HG02588 (cell line): ENCODE measurements around the gene OSTF1.

ENCODE experiments used
- ATAC-seq: cut with Tn5 transposase; IDR thresholded peaks from one replicate; pipeline ENCODE4 v1.9.1; 2021; ENCODE audit warnings: mild to moderate bottlenecking, moderate library complexity; ENCODE audit not compliant: unreplicated experiment

Gene OSTF1

GRCh38 chr9:75117564-75117963, 29.2 kb downstream of the OSTF1 start:
- ATAC-seq: no peak

- ATAC-seq: no peak
Observed at GRCh38 chr9:75120686-75121085, 32.4 kb downstream of the OSTF1 start.

GRCh38 chr9:75121914-75122558, 33.7 kb downstream of the OSTF1 start:
- no peak for ATAC-seq

GRCh38 chr9:75123696-75124095, 35.4 kb downstream of the OSTF1 start:
- no peak for ATAC-seq

GRCh38 chr9:75128535-75128934, 40.2 kb downstream of the OSTF1 start:
- ATAC-seq: no peak

GRCh38 chr9:75130172-75130571, 41.9 kb downstream of the OSTF1 start:
- ATAC-seq: no peak

GRCh38 chr9:75130621-75131230, 42.4 kb downstream of the OSTF1 start:
- ATAC-seq: no peak

- no peak for ATAC-seq
Observed at GRCh38 chr9:75131700-75132099, 43.4 kb downstream of the OSTF1 start.

- ATAC-seq: no peak
Observed at GRCh38 chr9:75132244-75132643, 43.9 kb downstream of the OSTF1 start.

- no peak for ATAC-seq
Observed at GRCh38 chr9:75133396-75133795, 45.1 kb downstream of the OSTF1 start.

- no peak for ATAC-seq
Observed at GRCh38 chr9:75134495-75134894, 46.2 kb downstream of the OSTF1 start.

- ATAC-seq: no peak
Observed at GRCh38 chr9:75138260-75139040, 50.1 kb downstream of the OSTF1 start.

- ATAC-seq: no peak
Observed at GRCh38 chr9:75139201-75139600, 50.9 kb downstream of the OSTF1 start.

GRCh38 chr9:75140261-75140660, 51.9 kb downstream of the OSTF1 start:
- no peak for ATAC-seq

- ATAC-seq: no peak
Observed at GRCh38 chr9:75142202-75142601, 53.9 kb downstream of the OSTF1 start.

GRCh38 chr9:75146229-75146628, 57.9 kb downstream of the OSTF1 start:
- no peak for ATAC-seq

- peak; percentile 51 for ATAC-seq
Observed at GRCh38 chr9:75147638-75148037, 59.3 kb downstream of the OSTF1 start.

GRCh38 chr9:75148561-75148960, 60.2 kb downstream of the OSTF1 start:
- no peak for ATAC-seq

- no peak for ATAC-seq
Observed at GRCh38 chr9:75149841-75150241, 61.5 kb downstream of the OSTF1 start.

GRCh38 chr9:75150512-75150911, 62.2 kb downstream of the OSTF1 start:
- ATAC-seq: no peak

- ATAC-seq: no peak
Observed at GRCh38 chr9:75152416-75152815, 64.1 kb downstream of the OSTF1 start.

- ATAC-seq: no peak
Observed at GRCh38 chr9:75156858-75157257, 68.5 kb downstream of the OSTF1 start.
